Lower leg skin (tissue), 3 donors: ENCODE measurements around the gene MAP3K20.

ENCODE experiments used
- POLR2A ChIP-seq, 2 donors: fragments of 450-650 bp; IDR thresholded peaks; one replicate each; pipeline ENCODE4 v1.6.1; 2016 to 2017; ENCODE audit warnings: antibody characterized with exemption in 2 of 2, mild to moderate bottlenecking in 1 of 2, moderate library complexity in 1 of 2
- TF ChIP-seq, protein P1 (sequence below), 3 donors: fragments of 450-650 bp; IDR thresholded peaks; one replicate each; pipeline ENCODE4 v1.5.1; 2016; ENCODE audit warnings: antibody characterized with exemption in 3 of 3, mild to moderate bottlenecking in 3 of 3, moderate library complexity in 2 of 3

DNA sequence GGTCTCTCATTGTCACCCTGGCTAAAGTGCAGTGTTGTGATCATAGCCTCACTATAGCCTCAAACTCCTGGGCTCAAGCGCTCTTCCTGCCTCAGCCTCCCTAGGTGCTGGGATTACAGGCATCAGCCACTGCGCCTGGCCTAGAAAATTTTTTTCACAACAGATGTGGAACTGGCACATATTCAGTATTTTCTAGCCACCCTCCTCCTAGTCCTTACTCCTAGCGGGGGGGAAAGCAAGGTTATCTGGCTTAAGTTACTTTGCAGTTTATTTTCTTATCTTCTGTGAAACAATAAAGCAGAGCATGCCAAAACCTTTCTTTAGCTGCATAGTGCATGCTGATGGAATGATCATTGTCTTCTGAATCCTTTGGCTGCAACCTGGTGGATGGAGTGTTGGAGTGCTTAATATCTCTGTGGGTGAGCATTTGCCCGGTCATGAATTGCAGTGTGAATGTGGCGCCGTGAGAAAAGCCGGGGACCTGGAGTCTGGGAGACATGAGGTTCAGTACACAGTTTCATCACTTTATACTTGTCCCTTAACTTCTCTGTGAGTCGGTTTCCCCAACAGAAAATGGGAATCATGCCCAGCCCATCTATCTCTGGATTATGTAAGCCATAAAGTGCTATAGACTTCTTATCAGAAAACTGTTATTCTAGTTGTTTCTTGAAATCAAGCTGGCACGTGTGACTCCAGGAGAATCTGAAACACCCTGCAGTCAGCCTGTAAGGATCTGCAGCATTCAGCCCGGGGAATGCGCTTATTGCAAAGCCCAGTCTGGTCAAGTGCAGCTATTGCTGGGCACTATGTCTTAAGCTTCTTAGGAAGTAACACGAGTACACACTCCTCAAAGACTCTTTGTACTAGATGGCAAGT is 38.2 kb upstream of the MAP3K20 start:
- TF ChIP-seq, protein P1, sequence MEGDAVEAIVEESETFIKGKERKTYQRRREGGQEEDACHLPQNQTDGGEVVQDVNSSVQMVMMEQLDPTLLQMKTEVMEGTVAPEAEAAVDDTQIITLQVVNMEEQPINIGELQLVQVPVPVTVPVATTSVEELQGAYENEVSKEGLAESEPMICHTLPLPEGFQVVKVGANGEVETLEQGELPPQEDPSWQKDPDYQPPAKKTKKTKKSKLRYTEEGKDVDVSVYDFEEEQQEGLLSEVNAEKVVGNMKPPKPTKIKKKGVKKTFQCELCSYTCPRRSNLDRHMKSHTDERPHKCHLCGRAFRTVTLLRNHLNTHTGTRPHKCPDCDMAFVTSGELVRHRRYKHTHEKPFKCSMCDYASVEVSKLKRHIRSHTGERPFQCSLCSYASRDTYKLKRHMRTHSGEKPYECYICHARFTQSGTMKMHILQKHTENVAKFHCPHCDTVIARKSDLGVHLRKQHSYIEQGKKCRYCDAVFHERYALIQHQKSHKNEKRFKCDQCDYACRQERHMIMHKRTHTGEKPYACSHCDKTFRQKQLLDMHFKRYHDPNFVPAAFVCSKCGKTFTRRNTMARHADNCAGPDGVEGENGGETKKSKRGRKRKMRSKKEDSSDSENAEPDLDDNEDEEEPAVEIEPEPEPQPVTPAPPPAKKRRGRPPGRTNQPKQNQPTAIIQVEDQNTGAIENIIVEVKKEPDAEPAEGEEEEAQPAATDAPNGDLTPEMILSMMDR (IDR thresholded peaks at IDR 0.05) = no peak
- no peak for TF ChIP-seq POLR2A (IDR thresholded peaks at IDR 0.05)
